ENCODE measurements around the gene INTS14.
A peak's percentile ranks its signal among the peaks of the same experiment; 100 is the strongest.

Gene INTS14

GRCh38 chr15:65610871-65611718 lies at the start of gene INTS14:
Gene INTS14 (minus strand): TSS chr15:65611131. CDS start chr15:65607380, 3,751 bp downstream.
- peak within 1 kb of the TSS; percentile 88 for H3K4me3 ChIP-seq (ENCODE audit: low read depth, low read length)
- DNase-seq (ENCODE audit: low read depth) = peak; percentile 82

GRCh38 chr15:65659502-65660052 lies 48.6 kb upstream of the INTS14 start:
- DNase-seq (ENCODE audit: low read depth) = no peak
- no peak overlapping the region for H3K4me3 ChIP-seq (ENCODE audit: low read depth, low read length)

GRCh38 chr15:65655457-65655856 lies 44.5 kb upstream of the INTS14 start:
- H3K4me3 ChIP-seq (ENCODE audit: low read depth, low read length) = no peak overlapping the region

GRCh38 chr15:65655026-65655425 lies 44.1 kb upstream of the INTS14 start:
- H3K4me3 ChIP-seq (ENCODE audit: low read depth, low read length) = no peak overlapping the region
- no peak for DNase-seq (ENCODE audit: low read depth)

More at GRCh38 chr15:65655457-65655856, 44.5 kb upstream of the INTS14 start:
- no peak for DNase-seq (ENCODE audit: low read depth)

- DNase-seq (ENCODE audit: low read depth) = no peak
- no peak overlapping the region for H3K4me3 ChIP-seq (ENCODE audit: low read depth, low read length)
Measured at GRCh38 chr15:65653801-65654521, 43.0 kb upstream of the INTS14 start.

- no peak for DNase-seq (ENCODE audit: low read depth)
- no peak overlapping the region for H3K4me3 ChIP-seq (ENCODE audit: low read depth, low read length)
Measured at GRCh38 chr15:65653341-65653740, 42.4 kb upstream of the INTS14 start.

- H3K4me3 ChIP-seq (ENCODE audit: low read depth, low read length) = no peak overlapping the region
- DNase-seq (ENCODE audit: low read depth) = no peak
Measured at GRCh38 chr15:65651831-65652749, 41.2 kb upstream of the INTS14 start.

- H3K4me3 ChIP-seq (ENCODE audit: low read depth, low read length) = no peak overlapping the region
- DNase-seq (ENCODE audit: low read depth) = no peak
Measured at GRCh38 chr15:65651042-65651322, 40.1 kb upstream of the INTS14 start.

GRCh38 chr15:65650312-65651041 lies 39.5 kb upstream of the INTS14 start:
- no peak overlapping the region for H3K4me3 ChIP-seq (ENCODE audit: low read depth, low read length)
- no peak for DNase-seq (ENCODE audit: low read depth)

GRCh38 chr15:65646486-65646885 lies 35.6 kb upstream of the INTS14 start:
- DNase-seq (ENCODE audit: low read depth) = no peak
- no peak overlapping the region for H3K4me3 ChIP-seq (ENCODE audit: low read depth, low read length)

GRCh38 chr15:65645392-65645791 lies 34.5 kb upstream of the INTS14 start:
- H3K4me3 ChIP-seq (ENCODE audit: low read depth, low read length) = no peak overlapping the region
- no peak for DNase-seq (ENCODE audit: low read depth)

- DNase-seq (ENCODE audit: low read depth) = no peak
- no peak overlapping the region for H3K4me3 ChIP-seq (ENCODE audit: low read depth, low read length)
Measured at GRCh38 chr15:65644282-65644681, 33.4 kb upstream of the INTS14 start.

- H3K4me3 ChIP-seq (ENCODE audit: low read depth, low read length) = no peak overlapping the region
- no peak for DNase-seq (ENCODE audit: low read depth)
Measured at GRCh38 chr15:65642594-65642993, 31.7 kb upstream of the INTS14 start.

GRCh38 chr15:65641768-65642475 lies 31.0 kb upstream of the INTS14 start:
- H3K4me3 ChIP-seq (ENCODE audit: low read depth, low read length) = no peak overlapping the region
- DNase-seq (ENCODE audit: low read depth) = no peak

- no peak for DNase-seq (ENCODE audit: low read depth)
- no peak overlapping the region for H3K4me3 ChIP-seq (ENCODE audit: low read depth, low read length)
Measured at GRCh38 chr15:65639509-65639908, 28.6 kb upstream of the INTS14 start.

- DNase-seq (ENCODE audit: low read depth) = peak; percentile 43
- H3K4me3 ChIP-seq (ENCODE audit: low read depth, low read length) = no peak overlapping the region
Measured at GRCh38 chr15:65638681-65639089, 27.8 kb upstream of the INTS14 start.

- H3K4me3 ChIP-seq (ENCODE audit: low read depth, low read length) = no peak overlapping the region
- DNase-seq (ENCODE audit: low read depth) = no peak
Measured at GRCh38 chr15:65638109-65638508, 27.2 kb upstream of the INTS14 start.

GRCh38 chr15:65634356-65634755 lies 23.4 kb upstream of the INTS14 start:
- no peak for DNase-seq (ENCODE audit: low read depth)
- H3K4me3 ChIP-seq (ENCODE audit: low read depth, low read length) = no peak overlapping the region
